ENCODE data around the gene TARS1.

DNA sequence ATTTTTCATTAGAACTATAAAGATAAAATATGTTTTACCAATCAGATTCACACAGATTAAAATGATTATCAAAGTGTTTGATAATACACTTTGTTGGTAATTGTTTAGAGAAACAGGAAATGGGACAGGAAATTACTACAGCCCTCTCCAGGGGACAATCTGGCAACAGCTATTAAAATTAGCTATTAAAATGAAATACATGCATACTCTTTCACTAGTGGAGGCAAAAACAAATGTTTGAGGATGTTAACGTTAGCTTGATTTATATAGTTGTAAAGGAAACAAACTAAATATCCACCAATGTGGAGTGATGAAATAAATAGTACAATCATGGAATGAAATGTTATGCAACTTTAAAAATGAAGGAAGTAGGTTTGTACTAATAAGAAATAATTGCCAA is 53.7 kb downstream of the TARS1 start:
- TF ChIP-seq, protein P1, sequence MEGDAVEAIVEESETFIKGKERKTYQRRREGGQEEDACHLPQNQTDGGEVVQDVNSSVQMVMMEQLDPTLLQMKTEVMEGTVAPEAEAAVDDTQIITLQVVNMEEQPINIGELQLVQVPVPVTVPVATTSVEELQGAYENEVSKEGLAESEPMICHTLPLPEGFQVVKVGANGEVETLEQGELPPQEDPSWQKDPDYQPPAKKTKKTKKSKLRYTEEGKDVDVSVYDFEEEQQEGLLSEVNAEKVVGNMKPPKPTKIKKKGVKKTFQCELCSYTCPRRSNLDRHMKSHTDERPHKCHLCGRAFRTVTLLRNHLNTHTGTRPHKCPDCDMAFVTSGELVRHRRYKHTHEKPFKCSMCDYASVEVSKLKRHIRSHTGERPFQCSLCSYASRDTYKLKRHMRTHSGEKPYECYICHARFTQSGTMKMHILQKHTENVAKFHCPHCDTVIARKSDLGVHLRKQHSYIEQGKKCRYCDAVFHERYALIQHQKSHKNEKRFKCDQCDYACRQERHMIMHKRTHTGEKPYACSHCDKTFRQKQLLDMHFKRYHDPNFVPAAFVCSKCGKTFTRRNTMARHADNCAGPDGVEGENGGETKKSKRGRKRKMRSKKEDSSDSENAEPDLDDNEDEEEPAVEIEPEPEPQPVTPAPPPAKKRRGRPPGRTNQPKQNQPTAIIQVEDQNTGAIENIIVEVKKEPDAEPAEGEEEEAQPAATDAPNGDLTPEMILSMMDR (IDR thresholded peaks at IDR 0.05 in 4 of 5, conservative IDR thresholded peaks at IDR 0.05 in 1 of 5): no peak
- no peak for TF ChIP-seq POLR2A (IDR thresholded peaks at IDR 0.05)

Measured in gastrocnemius medialis (tissue), 4 donors.